GM11168 (cell line): ENCODE results near the gene RHNO1.

ENCODE experiments used
- in situ Hi-C: fragments of 300-500 bp; cut with MboI; formaldehyde crosslinking; loops from one replicate; pipeline ENCODE4 v1.12.0; 2022; ENCODE audit warnings: low sequenced_read_pairs; ENCODE audit not compliant: unreplicated experiment

Gene RHNO1, protein sequence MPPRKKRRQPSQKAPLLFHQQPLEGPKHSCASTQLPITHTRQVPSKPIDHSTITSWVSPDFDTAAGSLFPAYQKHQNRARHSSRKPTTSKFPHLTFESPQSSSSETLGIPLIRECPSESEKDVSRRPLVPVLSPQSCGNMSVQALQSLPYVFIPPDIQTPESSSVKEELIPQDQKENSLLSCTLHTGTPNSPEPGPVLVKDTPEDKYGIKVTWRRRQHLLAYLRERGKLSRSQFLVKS

DNA sequence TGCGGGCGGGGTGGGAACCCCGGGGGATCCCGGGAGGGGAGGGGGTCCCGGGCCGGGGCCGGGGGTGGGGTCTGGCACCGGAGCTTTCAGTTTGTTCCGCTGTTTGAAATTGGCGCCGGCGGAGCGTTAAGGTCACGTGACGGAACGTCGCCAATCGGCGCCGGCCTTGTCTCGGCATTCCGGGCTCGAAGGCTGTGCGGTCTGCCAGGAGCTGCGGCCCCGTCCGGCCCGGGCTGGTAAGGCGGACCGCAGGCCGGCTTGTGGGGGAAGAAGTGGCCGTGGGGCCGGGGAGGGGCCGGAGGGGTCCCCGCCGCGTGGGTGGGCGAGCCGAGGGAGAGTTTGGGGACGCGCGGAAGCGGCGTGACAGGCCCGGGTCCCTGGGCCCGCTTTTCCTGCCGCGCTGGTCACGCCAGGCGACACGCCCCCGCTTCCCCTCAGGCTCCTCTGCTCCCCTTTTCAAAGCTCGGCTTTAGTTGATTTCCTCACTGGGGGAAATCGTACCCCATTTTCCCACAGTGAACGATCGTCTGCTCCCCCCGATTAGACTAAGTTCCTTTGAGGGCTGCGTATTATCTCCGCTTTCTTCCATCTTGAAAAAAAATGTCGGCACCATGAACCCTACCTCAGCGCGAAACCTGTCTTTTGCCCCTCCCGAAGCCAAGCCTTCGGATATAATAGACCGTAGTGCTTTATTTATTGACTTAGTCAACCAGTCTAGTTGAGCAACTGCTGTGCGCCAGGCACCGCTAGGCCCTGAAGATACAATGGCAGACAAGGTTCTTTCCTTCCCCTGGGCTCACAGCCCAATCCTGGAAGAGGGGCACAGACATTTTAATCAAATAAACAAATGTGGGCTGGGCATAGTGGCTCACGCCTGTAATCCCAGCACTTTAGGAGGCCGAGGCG lies at the start of gene RHNO1, which contains the start of gene FOXM1:
TSS of gene RHNO1 (plus strand) at position 177 of the 906 bp plus-strand sequence. CDS start 8,144 bp downstream, outside the sequence.
TSS of gene FOXM1 (minus strand) at position 128 of the 906 bp plus-strand sequence. CDS start 2,696 bp downstream, outside the sequence.
- in situ Hi-C loops: no loop called here

DNA sequence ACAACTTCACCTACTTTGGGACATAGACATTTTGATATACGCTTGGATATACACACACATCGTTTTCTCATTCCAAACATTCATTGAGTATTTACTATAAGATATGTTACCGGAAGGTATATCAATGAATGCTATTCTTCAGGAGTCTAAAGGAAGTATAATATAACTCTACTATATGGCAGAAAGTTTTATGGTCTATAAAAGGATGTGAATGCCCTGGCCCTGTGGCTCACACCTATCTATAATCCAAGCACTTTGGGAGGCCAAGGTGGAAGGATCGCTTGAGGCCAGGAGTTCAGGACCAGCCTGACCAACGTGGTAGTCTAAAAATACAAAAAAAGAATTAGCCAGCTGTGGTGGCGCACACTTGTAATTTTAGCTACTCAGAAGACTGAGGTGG lies 47.7 kb upstream of the RHNO1 start:
- in situ Hi-C loops: no loop called here

DNA sequence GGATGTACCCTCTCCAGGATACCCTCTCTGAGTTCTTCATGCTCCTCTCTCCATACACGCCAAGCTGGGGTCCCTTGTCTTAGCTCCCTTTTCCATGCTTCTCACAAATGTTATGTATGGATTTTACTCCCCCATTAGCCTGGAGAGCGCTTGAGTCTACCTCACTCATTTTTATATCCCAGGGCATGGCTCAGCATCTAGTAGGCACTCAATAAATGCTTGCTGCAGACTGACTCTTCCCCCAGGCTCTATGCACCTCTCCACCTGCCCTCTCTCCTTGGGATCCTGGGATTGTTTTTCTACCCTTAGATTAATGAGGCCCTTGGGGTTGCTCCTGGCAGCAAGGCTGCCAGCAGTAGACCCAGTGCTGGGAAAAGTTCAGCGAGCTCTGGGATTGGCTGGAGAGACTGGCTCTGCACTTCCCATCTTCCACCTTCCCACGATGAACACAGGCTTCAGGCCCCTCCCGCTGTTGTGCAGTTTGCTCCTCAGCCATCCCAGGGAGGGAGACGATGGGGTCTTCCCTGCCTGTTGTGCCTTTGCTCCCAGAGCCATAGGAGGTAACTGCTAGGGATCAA lies 44.4 kb upstream of the RHNO1 start:
- in situ Hi-C loops: no loop called here

DNA sequence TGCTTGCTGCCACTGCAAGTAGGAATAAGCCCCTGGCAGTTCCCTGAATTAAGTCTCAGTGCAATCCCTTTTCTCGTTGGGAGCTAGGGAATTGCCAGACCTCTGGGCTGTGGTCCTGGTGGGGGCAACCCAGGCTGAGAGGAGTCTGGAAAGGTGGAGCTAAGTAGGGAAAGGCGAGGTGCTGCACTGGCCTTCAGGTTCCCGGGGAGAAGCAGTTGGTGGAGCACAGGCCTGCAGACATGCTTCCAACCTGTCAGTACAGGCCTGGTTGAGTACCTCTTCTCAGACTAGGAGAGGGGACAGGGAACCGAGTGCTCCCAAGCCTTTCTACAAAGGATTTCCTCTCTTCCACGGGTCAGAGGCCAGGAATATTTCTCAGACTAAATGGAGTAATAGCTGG lies 43.7 kb upstream of the RHNO1 start:
- in situ Hi-C loops: no loop called here

DNA sequence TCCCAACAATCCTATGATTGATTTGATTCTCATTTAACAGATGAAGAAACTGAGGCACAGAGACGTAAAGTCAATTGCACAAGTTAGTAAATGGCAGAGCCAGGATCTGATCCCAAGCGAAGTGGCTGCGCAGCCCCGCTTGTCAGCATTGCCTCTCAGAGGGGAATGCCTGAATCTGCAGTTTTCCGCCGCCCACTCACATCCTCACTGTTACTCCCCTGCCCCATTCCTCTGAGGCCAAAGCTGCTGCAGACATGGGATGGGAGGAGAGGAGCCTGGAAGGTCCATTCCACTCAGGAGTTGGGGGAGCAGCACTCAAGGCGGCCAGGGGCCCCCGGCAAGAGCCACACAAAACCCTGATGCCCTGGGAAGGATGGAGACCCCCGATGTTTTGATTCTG lies 43.2 kb upstream of the RHNO1 start:
- in situ Hi-C loops: no loop called here

DNA sequence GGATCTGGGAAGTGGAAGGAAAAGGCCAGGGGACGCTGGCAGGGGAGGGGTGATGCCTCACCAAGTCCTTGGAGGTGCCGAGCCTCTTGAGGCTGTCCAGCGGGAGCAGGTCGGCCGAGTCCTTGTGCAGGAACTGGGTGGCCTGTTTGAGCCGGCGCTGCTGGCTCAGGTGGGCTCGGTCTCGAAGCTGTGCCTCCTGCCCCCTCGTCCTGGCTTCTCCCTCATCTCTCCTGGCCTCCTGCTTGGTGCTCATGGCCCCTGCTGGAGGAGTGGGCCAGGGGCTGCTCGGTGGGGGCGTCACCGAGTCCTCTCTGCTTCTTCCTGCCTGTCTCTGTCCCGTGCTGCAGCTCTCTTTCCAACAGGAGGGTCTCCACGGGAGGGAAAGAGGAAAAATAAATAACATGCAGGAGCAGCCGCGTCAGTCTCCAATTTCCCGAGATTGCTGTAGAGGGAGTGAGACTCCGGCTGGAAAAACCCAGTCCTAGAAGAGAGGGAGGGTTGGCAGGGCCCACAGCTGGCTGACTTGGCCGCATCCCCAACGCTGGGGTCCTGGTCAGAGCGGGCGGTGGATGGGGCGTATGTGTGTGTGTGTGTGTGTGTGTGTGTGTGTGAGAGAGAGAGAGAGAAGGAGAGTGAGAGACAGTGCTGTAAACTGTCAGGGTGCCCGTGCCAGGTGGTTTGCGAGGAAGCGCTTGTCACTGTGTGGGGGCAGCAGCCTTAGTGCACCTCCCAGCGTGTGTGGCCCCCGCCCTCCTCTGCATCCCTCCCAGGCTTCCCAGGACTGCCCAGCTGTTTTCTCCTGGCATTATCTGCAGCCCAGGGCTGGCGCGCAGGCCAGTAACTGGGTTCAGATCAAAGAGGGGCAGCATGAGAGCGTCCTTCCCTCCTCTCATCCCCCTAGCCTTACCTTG lies 42.2 kb upstream of the RHNO1 start, which contains the start of gene NRIP2:
TSS of gene NRIP2 (minus strand) at position 455 of the 911 bp plus-strand sequence. CDS start at position 403, 52 bp downstream.
- in situ Hi-C loops: no loop called here

DNA sequence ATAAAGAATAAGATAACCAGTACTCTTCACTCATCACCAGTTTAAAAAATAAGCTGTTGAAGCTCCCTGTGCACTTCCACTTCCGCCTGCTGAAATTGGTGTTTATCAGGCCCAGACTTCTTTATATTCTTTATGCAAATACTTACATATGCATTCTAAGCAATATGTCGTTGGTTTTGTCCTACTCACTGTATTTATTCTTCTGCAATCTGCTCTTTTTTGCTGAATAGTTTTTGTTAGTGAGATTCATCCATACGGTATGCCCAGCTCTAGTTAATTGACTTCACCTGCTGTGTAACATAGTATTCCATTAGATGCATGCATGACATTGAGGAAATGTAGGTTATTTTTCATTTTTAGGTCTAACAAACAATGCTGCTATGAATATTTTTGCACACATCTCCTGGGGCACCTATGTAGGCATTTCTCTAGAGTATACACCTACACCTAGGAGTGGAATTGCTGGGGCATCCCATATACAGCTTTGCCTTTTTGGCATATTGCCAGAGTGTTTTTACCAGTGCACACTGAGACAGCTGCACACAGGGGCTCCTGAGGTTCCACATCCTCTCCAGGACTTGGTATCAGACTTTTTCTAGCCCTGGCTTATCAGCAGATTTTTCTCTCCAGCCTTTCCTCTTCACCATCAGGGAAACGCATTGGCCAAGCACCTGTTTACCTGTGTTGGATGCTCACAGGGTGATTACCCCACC lies 41.2 kb upstream of the RHNO1 start:
- in situ Hi-C loops: no loop called here

DNA sequence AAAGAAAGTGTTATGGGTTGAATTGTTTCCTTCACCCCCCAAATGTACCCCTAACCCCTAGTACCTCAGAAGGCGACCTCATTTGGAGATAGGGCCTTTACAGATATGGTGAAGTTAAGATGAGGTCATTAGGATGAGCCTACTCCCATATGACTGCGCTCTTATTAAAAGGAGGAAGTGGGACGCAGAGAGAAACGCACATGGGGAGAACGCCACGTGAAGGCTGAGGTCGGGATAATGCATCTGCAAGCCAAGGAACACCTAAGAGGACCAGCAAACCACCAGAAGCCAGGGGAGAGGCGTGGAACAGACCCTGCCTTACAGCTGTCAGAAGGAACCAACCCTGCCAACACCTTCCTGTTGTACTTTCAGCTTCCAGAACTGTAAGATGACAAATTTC lies 40.4 kb upstream of the RHNO1 start:
- in situ Hi-C loops: no loop called here

DNA sequence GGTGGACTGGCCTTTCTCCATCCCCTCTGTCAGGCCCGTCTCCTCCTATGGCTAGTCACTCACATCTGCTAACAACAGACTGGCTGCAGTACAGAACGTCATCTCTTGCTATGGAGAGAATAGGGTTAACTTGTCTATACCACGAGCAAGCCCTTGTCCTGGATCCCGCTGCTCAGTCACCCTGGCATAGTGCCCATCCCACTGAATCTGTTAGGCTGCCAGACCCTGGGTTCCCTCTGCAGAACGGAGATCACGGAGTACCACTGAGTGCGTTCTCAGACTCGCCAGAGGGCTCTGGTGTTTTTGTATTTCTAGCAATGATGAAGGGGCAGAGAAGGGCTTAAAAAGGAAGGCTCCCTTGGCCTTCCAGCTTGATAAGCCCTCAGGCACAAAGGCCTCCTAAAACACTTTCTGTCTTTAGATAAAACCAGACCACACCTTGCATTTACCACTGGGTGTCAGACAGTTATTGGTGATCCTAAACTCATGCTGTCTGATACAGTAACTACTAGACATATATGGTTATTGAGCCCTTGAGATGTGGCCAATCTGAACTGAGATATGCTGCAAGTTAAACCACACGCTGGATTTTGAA lies 35.9 kb upstream of the RHNO1 start:
- in situ Hi-C loops: no loop called here

DNA sequence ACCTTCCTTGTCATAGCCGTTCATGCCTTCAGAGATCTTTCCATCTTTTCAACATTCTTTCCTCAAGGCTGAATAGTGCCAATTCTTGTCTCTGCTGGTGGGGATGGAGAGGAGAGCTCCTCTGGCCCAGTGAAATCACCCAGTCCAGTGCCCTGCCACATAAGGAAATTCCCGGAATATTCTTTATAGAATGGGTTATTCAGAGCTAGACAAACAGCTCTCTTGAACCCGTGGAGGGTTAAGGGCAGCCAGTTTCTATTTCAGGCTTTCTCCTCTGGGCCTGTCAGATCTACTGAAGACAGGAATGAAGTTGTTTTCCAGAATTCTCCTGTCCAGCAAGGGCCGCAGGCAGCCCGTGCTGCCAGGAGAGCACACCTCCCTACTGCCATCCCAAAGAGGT lies 34.1 kb upstream of the RHNO1 start:
- in situ Hi-C loops: no loop called here

DNA sequence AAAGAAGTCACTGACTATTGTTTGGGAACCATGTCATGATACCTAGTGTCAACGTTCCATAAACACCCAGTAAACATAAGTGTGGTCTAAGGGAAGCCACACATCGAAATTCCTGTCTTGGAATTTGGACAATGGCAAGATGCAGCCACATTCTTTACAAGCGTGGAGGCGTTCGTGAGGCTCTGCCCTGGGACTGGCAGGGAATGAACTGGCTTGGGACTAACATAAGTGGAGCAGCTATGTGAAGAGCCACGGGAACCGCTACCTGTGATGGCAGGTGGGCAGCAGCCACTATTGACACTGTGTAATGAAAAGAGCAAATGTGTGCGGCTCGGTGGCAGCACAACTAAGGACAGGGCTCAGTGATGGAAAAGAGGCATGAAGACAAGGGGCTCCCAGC lies 32.2 kb upstream of the RHNO1 start:
- in situ Hi-C loops: no loop called here

DNA sequence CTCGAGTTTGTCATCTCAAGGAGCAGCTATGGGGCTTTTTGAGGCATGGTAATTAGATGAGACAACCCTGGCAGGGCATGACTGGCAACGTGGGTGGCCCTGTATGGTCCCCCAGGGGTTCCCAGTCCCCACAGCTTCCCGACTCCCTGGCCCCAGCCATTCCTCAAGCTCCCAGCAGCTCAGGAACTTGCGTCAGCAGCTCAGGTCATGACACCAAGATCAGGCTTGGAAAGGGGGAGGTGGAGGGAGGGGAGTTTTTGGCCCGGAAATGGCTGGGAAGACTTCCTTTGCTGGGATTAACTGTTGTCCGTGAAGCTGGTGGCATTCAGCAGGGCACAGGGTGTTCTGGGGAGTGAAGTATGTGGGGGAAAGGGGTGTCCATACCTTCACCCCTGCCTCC lies 31.7 kb upstream of the RHNO1 start:
- in situ Hi-C loops: no loop called here

DNA sequence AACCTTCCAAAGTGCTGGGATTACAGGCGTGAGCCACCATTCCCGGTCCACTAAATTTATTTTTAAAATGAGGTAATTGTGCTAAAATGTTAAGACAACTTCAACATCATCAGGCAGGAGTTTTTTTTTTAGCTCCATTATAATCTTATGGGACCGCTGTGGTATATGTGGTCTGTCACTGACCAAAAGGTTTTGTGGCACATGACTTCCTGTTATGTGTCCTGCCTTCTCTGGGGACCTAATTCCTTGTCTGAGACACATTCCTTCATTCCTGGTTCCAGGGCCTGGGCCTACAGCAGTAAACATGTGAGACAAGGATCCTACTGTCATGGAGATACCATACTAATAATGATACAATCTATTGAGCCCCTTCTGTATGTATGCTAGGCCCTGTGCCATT lies 25.1 kb upstream of the RHNO1 start:
- in situ Hi-C loops: no loop called here

DNA sequence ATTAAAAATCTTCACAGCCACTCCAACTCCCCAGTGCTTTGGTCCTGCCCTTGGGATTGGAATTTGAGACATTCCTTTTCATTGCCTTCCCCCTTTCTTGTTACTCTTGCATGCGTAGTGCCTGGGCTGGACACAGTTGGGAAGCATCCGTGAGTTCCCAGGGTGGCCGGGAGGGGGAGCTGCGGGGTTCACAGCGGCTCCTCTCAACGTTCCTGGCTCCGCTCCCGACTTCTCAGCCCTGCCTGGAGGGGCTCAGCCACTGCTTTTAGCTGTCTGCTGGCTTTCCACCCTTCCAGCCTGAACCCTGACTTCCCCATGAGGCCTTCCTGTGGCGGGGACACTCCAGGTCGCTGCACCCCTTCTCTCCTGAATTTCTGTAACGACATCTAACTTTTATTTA lies 23.4 kb upstream of the RHNO1 start:
- in situ Hi-C loops: no loop called here

DNA sequence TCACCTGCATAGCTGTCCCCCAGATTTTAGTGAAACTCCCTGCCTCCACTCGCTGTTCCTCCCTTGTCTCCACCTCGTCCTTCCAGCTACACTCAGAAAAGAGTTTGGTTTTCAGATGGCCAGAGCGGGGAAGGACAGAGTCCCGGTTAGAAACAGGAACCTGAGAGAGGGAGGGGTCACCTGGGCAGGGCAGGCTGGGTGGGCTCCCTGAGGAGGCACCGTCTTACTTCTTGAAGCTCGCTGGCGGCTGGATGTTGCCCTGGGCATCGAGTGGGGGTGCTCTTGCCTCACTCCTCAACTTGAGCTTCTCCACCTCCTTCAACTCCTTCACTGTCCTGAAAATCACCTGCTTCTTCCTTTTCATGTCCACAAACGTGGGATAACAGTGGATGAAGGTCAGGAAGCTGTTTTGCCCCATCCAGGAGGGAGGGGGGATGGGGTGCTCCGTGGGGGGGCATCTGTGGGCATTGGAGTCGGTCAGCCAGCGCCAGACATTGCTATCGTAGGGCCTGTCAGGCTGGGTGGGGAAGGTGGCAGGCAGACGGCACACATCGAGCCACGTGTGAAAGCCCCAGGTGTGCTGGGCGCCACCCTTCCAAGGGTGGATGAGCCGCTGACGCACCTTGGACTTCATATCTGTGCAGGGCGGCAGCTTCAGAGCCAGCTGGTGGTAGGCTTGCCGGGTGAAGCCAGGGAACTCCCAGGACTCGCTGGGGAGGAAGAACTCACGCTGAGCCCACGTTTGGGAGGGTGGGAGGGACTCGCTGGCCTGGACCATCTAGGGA lies 22.2 kb upstream of the RHNO1 start:
- in situ Hi-C loops: no loop called here

DNA sequence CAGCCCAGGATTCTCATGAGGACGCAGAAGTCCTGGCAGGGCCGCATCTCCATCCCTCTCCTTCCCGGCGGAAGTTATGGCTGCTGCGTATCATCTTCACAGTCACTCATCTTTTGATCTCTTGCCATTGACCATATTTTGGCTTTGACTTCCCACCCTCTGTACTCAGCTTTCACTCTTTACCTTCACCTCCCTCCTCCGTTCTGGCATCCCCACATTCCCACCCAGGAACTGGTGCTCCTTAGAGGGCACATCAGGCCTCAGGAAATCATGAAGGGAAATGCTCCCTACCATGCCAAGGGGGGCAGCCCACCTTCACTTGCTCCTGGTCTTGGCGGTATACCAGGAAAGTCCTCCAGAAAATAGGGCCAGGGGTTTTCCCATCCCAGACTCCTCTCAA lies 21.5 kb upstream of the RHNO1 start:
- in situ Hi-C loops: no loop called here

DNA sequence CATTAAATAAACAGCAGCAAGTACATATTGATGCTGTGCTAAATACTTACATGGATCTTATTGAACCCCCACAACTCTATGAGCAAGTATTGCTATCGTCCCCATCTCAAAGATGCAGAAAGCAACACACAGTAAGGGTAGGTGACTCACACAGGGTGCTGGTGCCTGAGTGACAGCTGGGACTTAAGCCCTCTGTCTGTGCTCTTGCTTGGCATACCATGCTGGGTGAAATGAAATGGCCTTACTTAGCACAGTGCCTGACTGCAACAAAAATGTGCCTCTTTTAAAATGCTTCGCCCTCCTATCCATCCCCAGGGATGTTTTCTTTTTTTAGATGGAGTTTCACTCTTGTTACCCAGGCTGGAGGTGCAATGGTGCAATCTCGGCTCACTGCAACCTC lies 21.0 kb upstream of the RHNO1 start:
- in situ Hi-C loops: no loop called here

DNA sequence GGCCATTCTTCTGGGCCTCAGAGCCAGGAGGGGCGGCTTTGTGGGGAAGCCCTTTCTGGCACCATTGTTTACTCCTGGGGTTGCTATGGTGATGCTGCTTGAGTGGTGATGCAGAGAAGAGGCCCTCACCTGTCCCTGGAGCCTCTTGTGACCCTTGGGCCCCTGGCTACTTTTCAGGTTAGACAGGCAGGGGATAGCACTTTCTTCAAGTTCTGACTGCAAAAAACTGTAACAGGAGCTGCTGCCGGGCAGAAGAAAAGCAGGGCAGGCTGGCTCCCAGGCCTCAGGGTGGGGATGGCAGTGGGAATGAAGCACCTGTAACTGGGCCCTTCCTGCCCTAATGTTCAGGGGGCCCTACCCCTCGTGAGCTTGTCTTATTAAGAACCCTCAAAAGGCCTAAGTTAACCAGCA lies 20.0 kb upstream of the RHNO1 start, which contains the start of gene TEX52:
TSS of gene TEX52 (minus strand) at position 19 of the 411 bp plus-strand sequence. CDS start at position 6, 13 bp downstream.
- in situ Hi-C loops: no loop called here
